GM12865 (cell line): ENCODE data around the gene STRBP.
"Not testable (repeated sequence)": the region's sequence is repeated elsewhere in the genome, so short reads cannot be mapped to it uniquely, and the experiment has no call there.

Source experiments
- DNase-seq: peaks from one replicate; pipeline ENCODE4 v3.0.0; 2010; ENCODE audit warnings: low read depth
- H3K4me3 ChIP-seq: 2 replicates; pipeline ENCODE4 v1.5.1; 2011; ENCODE audit warnings: mild to moderate bottlenecking, low read depth, low read length, control low read depth
- CTCF ChIP-seq: IDR thresholded peaks from 2 replicates; pipeline ENCODE4 v1.5.1; 2011; ENCODE audit warnings: low read length, control low read depth, low read depth, inconsistent platforms; ENCODE audit not compliant: insufficient read depth; ENCODE audit errors: missing control alignments

Gene STRBP

DNA sequence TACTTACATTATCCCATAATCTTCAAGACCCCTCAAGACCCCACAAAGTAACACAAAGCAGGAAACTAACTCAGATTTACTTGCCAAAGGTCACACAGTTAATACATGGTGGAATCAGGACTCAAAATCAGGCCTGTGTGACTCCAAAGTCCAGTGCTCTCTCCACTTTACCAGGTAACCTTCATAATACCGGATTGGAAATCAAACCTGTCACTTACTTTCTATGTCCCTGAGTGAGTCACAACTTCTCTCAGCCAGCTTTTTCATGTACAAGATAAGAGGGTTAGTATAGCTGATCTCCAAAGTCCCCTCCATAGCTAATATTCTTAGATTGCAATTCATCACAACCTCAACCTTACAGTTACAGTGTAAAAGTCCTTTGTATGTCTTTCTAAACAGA is 17.1 kb downstream of the STRBP start:
- TF ChIP-seq CTCF: no peak
- no peak for DNase-seq
- no peak overlapping the region for H3K4me3 ChIP-seq

DNA sequence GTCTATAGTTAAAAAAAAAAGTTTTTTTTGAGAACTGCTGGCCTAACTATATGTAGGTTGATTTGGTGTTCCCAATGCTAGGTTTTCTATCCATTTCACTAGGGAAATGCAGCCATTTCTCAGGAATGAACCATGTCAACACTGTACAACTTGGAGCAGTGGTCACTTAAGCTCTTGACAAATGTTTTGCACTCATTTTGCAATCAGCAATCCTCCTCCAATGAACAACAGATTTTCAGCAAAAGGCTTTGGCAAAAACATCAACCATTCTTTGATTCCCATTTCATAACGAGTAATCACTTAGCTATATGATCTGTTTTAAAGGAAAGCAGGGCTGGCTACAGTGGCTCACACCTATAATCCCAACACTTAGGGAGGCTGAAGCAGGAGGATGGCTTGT is 17.9 kb downstream of the STRBP start:
- DNase-seq: no peak
- H3K4me3 ChIP-seq: no peak overlapping the region
- no peak for TF ChIP-seq CTCF

DNA sequence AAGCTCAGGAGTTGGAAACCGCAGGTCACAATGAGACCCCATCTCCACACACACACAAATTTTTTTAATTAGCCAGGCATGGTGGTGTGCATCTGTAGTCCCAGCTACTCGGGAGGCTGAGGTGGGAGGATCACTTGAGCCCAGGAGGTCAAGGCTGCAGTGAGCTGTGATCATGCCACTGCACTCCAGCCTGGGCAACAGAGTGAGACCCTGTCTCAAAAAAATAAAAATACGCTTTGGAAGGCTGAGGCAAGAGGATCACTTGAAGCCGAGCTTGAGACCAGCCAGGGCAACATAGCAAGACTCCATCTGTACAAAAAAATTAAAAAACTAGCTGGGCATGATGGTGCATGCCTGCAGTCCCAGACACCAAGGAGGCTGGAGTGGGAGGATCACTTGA is 19.2 kb downstream of the STRBP start:
- not testable (repeated sequence) for DNase-seq, H3K4me3 ChIP-seq

DNA sequence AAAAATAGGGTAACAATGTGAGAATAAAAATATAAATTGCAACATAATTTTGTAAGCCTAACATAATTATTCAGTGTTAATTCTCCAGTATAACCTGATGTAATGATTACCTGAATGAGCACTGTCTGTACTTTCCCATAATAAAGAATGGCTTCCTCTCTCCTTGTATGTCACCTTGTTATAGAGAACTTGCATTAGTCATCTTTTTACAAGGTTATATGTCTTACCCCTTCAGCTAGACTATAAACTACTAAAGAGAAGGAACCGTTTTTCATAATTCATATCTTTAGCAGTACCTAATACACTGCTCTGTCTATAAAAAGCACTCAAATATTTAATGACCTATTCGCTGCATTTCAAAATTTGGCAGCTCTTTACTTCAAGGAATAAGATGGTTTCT is 19.8 kb downstream of the STRBP start:
- no peak for DNase-seq
- no peak for TF ChIP-seq CTCF
- no peak overlapping the region for H3K4me3 ChIP-seq

DNA sequence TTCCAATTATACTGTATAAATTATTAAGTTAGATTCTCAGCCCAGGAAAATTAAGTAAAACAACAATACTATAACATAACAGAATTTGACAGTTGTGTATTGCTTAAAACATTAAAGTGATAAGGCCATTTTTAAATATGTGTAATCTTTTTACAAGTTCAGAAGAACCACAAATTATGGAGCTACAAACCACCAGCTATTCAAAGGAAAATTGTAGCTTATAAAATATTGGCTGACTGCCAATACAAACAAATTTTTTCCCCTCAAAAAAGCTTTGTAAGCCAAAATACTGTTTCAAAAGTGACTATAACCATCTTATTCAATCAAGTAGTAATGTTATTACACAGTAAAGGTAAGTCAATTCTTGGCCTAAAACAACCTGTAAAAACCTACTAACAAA is 21.9 kb downstream of the STRBP start:
- DNase-seq: no peak

GRCh38 chr9:123239726-123240125 is 28.7 kb downstream of the STRBP start:
- H3K4me3 ChIP-seq: no peak overlapping the region
- TF ChIP-seq CTCF: no peak
- no peak for DNase-seq

More for the DNA sequence above, 21.9 kb downstream of the STRBP start:
- H3K4me3 ChIP-seq: no peak overlapping the region
- no peak for TF ChIP-seq CTCF

- peak; percentile 22 for DNase-seq
- no peak overlapping the region for H3K4me3 ChIP-seq
- TF ChIP-seq CTCF: no peak
Measured at GRCh38 chr9:123238365-123238764, 30.0 kb downstream of the STRBP start.

- H3K4me3 ChIP-seq: no peak overlapping the region
- no peak for DNase-seq
- no peak for TF ChIP-seq CTCF
Measured at GRCh38 chr9:123237220-123237619, 31.2 kb downstream of the STRBP start.
